Fibroblast of lung (primary cell): ENCODE results near the gene EFCAB5.

Source experiments
- EZH2 ChIP-seq: IDR thresholded peaks from 2 replicates; pipeline ENCODE4 v1.5.1; 2012; ENCODE audit warnings: low read length, control low read depth, mild to moderate bottlenecking; ENCODE audit errors: missing control alignments
- TF ChIP-seq, protein P1 (sequence below), 2 donors: IDR thresholded peaks in 1 of 2; conservative IDR thresholded peaks in 1 of 2; 1 replicate in 1 of 2; 2 replicates in 1 of 2; pipeline ENCODE4 v1.5.1; 2011 to 2012; ENCODE audit warnings: low read length in 2 of 2, control low read depth in 1 of 2, inconsistent platforms in 1 of 2, low read depth in 1 of 2, mild to moderate bottlenecking in 1 of 2

- no peak for TF ChIP-seq EZH2
- TF ChIP-seq, protein P1, sequence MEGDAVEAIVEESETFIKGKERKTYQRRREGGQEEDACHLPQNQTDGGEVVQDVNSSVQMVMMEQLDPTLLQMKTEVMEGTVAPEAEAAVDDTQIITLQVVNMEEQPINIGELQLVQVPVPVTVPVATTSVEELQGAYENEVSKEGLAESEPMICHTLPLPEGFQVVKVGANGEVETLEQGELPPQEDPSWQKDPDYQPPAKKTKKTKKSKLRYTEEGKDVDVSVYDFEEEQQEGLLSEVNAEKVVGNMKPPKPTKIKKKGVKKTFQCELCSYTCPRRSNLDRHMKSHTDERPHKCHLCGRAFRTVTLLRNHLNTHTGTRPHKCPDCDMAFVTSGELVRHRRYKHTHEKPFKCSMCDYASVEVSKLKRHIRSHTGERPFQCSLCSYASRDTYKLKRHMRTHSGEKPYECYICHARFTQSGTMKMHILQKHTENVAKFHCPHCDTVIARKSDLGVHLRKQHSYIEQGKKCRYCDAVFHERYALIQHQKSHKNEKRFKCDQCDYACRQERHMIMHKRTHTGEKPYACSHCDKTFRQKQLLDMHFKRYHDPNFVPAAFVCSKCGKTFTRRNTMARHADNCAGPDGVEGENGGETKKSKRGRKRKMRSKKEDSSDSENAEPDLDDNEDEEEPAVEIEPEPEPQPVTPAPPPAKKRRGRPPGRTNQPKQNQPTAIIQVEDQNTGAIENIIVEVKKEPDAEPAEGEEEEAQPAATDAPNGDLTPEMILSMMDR (conservative IDR thresholded peaks at IDR 0.05 in 1 of 2, IDR thresholded peaks at IDR 0.05 in 1 of 2; ENCODE audit: low read depth in 1 of 2, low read length in 2 of 2): no peak
Observed at GRCh38 chr17:29959658-29960337, 18.4 kb downstream of the EFCAB5 start.
